Fibroblast of lung (primary cell): ENCODE results near the gene NDUFV1. TPM values are rescaled to one million over a fixed set of nuclear protein-coding genes. Genes with fewer than 3 reads are reported as not detected.
"Not testable (repeated sequence)": the region's sequence is repeated elsewhere in the genome, so short reads cannot be mapped to it uniquely, and the experiment has no call there.

Experiments
- DNase-seq, 2 donors: peaks; one replicate each; pipeline versions ENCODE4 v3.0.0 to v3.0.0-alpha.2; 2010; ENCODE audit warnings: low read depth in 2 of 2
- H2AFZ ChIP-seq: 2 replicates; pipeline ENCODE4 v1.5.1; 2012; ENCODE audit warnings: low read length, control low read depth, inconsistent platforms
- H3K27ac ChIP-seq: 2 replicates; pipeline ENCODE4 v1.5.1; 2011; ENCODE audit warnings: low read length, control low read depth; ENCODE audit not compliant: insufficient read depth
- H3K27me3 ChIP-seq: 2 replicates; pipeline ENCODE4 v1.5.1; 2011; ENCODE audit warnings: mild to moderate bottlenecking, low read length; ENCODE audit not compliant: control insufficient read depth, insufficient read depth
- H3K36me3 ChIP-seq: 2 replicates; pipeline ENCODE4 v1.5.1; 2011; ENCODE audit warnings: low read length; ENCODE audit not compliant: control insufficient read depth, insufficient read depth
- H3K4me1 ChIP-seq: 2 replicates; pipeline ENCODE4 v1.5.1; 2011; ENCODE audit warnings: low read length; ENCODE audit not compliant: control insufficient read depth, insufficient read depth; ENCODE audit errors: extremely low read depth
- H3K4me2 ChIP-seq: 2 replicates; pipeline ENCODE4 v1.5.1; 2011; ENCODE audit warnings: low read length, control low read depth; ENCODE audit not compliant: insufficient read depth; ENCODE audit errors: extremely low read depth
- H3K4me3 ChIP-seq, 4 experiments: fragments of 200-600 bp in 1 of 4; sonication (generic) in 1 of 4; replicated peaks in 1 of 4; 2 replicates each; pipeline ENCODE4 v1.5.1; 2011 to 2016; ENCODE audit warnings: low read length in 4 of 4, low read depth in 3 of 4, mild to moderate bottlenecking in 3 of 4, control low read depth in 2 of 4, inconsistent platforms in 1 of 4, mixed read lengths in 1 of 4; ENCODE audit not compliant: insufficient read depth in 1 of 4; ENCODE audit errors: control extremely low read depth in 1 of 4
- H3K79me2 ChIP-seq: 2 replicates; pipeline ENCODE4 v1.5.1; 2012; ENCODE audit warnings: mild to moderate bottlenecking, low read length, inconsistent platforms; ENCODE audit not compliant: control insufficient read depth, insufficient read depth
- H3K9ac ChIP-seq: 2 replicates; pipeline ENCODE4 v1.5.1; 2011; ENCODE audit warnings: mild to moderate bottlenecking, low read length, control low read depth; ENCODE audit not compliant: insufficient read depth
- H3K9me3 ChIP-seq: 2 replicates; pipeline ENCODE4 v1.5.1; 2012; ENCODE audit warnings: low read depth, low read length; ENCODE audit not compliant: control insufficient read depth, insufficient read depth
- H4K20me1 ChIP-seq: 2 replicates; pipeline ENCODE4 v1.5.1; 2011; ENCODE audit warnings: low read length; ENCODE audit not compliant: control insufficient read depth, insufficient read depth; ENCODE audit errors: extremely low read depth
- EZH2 ChIP-seq: IDR thresholded peaks from 2 replicates; pipeline ENCODE4 v1.5.1; 2012; ENCODE audit warnings: low read length, control low read depth, mild to moderate bottlenecking; ENCODE audit errors: missing control alignments
- polyA plus RNA-seq, 2 donors: library from polyadenylated mRNA; depleted of rRNA in 1 of 2; stranded (reverse) in 1 of 2; unstranded in 1 of 2; fragments of >200 nt; gene quantifications; 2 replicates each; pipeline ENCODE4 v1.2.1, GENCODE V29; 2011 to 2012; ENCODE audit warnings: missing spikeins in 1 of 2
- total RNA-seq: library from RNA; depleted of rRNA; stranded (reverse); fragments of >200 nt; gene quantifications from 2 replicates; pipeline ENCODE4 v1.2.1, GENCODE V29; 2014
- TF ChIP-seq, protein P1 (sequence below), 2 donors: IDR thresholded peaks in 1 of 2; conservative IDR thresholded peaks in 1 of 2; 1 replicate in 1 of 2; 2 replicates in 1 of 2; pipeline ENCODE4 v1.5.1; 2011 to 2012; ENCODE audit warnings: low read length in 2 of 2, control low read depth in 1 of 2, inconsistent platforms in 1 of 2, low read depth in 1 of 2, mild to moderate bottlenecking in 1 of 2

NDUFV1 gene
- total and polyA plus RNA-seq, 2 donors (not counting 1 experiment from before 2014, with no cell fraction given), result 64.9 to 171 TPM

- H3K4me1 ChIP-seq, result no peaks in the 10 kb centered on the region
- H3K4me3 ChIP-seq, result no peak overlapping the region
- no peak overlapping the region for H3K9ac ChIP-seq
- H2AFZ ChIP-seq, result no peak overlapping the region
- TF ChIP-seq EZH2, result no peak
- TF ChIP-seq, protein P1, sequence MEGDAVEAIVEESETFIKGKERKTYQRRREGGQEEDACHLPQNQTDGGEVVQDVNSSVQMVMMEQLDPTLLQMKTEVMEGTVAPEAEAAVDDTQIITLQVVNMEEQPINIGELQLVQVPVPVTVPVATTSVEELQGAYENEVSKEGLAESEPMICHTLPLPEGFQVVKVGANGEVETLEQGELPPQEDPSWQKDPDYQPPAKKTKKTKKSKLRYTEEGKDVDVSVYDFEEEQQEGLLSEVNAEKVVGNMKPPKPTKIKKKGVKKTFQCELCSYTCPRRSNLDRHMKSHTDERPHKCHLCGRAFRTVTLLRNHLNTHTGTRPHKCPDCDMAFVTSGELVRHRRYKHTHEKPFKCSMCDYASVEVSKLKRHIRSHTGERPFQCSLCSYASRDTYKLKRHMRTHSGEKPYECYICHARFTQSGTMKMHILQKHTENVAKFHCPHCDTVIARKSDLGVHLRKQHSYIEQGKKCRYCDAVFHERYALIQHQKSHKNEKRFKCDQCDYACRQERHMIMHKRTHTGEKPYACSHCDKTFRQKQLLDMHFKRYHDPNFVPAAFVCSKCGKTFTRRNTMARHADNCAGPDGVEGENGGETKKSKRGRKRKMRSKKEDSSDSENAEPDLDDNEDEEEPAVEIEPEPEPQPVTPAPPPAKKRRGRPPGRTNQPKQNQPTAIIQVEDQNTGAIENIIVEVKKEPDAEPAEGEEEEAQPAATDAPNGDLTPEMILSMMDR (conservative IDR thresholded peaks at IDR 0.05 in 1 of 2, IDR thresholded peaks at IDR 0.05 in 1 of 2; ENCODE audit: low read depth in 1 of 2, low read length in 2 of 2), result no peak
- no peaks in the 10 kb centered on the region for H3K9me3 ChIP-seq
- H4K20me1 ChIP-seq, result no peaks in the 10 kb centered on the region
- H3K4me2 ChIP-seq, result no peak overlapping the region
- no peaks in the 10 kb centered on the region for H3K79me2 ChIP-seq
- no peaks in the 10 kb centered on the region for H3K36me3 ChIP-seq
- no peak for DNase-seq
- no peak overlapping the region for H3K27ac ChIP-seq
- H3K27me3 ChIP-seq, result no peaks in the 10 kb centered on the region
Observed at GRCh38 chr11:67636962-67637361, 30.2 kb downstream of the NDUFV1 start.

DNA sequence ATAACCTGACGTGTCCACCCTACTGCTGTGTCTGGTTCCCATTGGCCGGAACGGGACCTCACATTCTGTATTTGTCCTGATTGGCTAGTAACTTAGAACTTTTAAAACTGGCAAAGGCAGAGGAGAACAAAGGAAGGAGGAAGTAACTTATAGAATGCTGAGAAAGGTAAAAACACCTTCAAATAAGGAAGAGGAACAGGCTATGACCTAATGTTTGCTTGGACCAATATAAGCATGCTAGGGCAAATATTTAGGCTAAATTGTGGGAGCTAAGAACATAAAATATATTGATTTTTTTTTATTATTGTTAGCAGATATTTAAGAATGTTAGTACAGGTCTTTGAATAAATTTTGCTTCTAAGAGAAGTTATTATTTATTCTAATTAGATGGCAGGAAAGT lies 30.7 kb downstream of the NDUFV1 start:
- not testable (repeated sequence) for H3K4me2 ChIP-seq, H3K27me3 ChIP-seq, H3K9ac ChIP-seq, DNase-seq, H2AFZ ChIP-seq, H4K20me1 ChIP-seq, H3K4me1 ChIP-seq, H3K36me3 ChIP-seq, H3K27ac ChIP-seq, H3K79me2 ChIP-seq, H3K9me3 ChIP-seq, H3K4me3 ChIP-seq

- no peak overlapping the region for H3K27ac ChIP-seq
- no peak for DNase-seq
- H3K4me3 ChIP-seq, result no peak overlapping the region
- H3K79me2 ChIP-seq, result no peaks in the 10 kb centered on the region
- H2AFZ ChIP-seq, result no peak overlapping the region
- H3K4me2 ChIP-seq, result no peak overlapping the region
- H4K20me1 ChIP-seq, result no peaks in the 10 kb centered on the region
- H3K4me1 ChIP-seq, result no peaks in the 10 kb centered on the region
- no peaks in the 10 kb centered on the region for H3K9me3 ChIP-seq
- TF ChIP-seq, protein P1 (conservative IDR thresholded peaks at IDR 0.05 in 1 of 2, IDR thresholded peaks at IDR 0.05 in 1 of 2; ENCODE audit: low read depth in 1 of 2, low read length in 2 of 2), result no peak
- no peak for TF ChIP-seq EZH2
- no peaks in the 10 kb centered on the region for H3K27me3 ChIP-seq
- H3K36me3 ChIP-seq, result no peaks in the 10 kb centered on the region
- no peak overlapping the region for H3K9ac ChIP-seq
Observed at GRCh38 chr11:67638535-67639437, 32.0 kb downstream of the NDUFV1 start.
